Stimulated activated CD8-positive, alpha-beta memory T cell treated with anti-CD3 and anti-CD28 coated beads, Interleukin-7, amount 100 ng/mL, for 4 hours (primary cell): ENCODE measurements around the gene TRPM3.
A peak's percentile ranks its signal among the peaks of the same experiment; 100 is the strongest.

Experiments
- DNase-seq, 2 donors: peaks; one replicate each; pipeline ENCODE4 v3.0.0-alpha.2; 2020; ENCODE audit warnings: low read depth in 2 of 2

Gene TRPM3

DNA sequence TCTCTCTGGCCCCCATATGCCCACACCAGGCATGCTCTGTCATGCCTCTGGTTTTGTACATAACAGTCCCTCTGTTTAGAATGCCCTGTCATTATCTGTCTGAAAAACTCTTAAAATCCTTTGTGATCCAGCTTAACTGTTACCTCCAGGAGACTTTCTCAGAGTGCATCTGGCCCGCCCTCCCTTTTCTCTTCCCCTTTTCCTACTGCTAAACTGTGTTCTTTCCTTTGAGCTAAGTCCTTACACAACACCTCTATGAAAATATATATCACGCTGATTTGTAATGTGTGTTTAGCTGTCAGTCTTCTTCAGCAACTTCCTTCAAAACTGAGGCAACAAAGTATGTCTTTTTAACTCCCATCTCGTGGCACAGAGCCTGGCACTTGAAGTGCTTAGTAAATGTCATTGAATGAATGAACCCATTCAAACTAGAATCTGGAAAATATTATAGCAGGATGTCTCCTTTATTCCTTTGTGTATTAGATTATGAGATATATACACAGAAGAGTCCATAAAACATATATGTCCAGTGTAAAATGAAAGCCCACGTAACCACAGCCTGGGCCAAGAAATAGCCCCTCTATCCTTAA, 540.7 kb downstream of the TRPM3 start:
- no peak for DNase-seq

DNA sequence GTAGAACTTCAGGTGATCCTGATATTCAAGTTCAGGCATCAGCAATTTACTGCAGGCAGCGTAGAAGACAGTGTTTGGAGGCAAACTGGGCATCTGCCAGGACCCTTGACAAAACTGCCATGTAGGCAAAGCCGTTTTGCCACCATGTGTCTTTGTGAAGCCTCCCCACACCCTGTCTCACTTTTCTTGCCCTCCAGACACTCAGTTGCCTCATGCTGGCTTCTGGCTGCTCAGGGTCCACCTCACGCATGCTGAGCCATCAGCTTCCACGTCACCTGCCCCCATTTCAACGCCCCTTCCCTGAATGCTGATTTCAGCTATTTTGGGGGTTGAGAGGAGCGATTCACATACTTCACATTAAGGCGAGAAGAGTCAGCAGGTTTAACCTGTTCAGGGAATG, 541.7 kb downstream of the TRPM3 start:
- no peak for DNase-seq

DNA sequence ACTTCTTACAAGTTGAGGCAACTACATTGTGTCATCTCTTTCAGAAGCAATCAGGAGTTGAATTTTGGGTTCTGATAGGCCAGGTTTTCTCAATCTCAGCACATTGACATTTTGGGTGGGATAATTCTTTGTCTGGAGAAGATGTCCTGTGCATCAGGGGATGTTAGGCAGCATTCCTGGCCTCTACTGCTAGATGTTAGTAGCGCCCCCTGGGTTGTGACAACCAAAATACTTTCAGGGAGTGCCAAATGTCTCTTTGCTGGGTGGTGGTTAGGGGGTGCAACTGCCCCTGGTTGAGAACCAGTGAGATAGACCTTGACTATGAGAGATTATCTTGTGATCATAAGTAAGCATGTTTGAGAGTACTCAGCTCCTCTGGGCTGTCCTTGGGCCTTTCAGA, 542.7 kb downstream of the TRPM3 start:
- no peak for DNase-seq

DNA sequence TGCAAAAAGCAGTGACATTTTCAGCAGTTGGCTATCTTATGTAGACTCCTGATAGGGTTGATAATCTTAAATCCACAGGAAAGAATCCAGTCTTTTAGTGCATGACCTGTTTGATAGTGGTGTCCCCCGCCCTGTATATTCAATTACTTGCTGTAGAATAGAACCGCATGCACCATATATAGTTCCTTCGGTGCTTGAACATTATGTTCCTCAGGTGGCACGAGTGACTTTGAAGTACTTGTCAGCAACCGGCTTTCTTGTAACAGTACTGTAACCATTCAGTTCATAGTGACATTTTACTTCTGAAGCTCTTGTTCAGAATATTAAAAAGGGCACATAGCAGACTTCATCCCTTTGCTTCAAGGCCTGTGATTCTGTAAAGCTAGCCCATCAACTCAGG, 543.8 kb downstream of the TRPM3 start:
- DNase-seq: no peak

DNA sequence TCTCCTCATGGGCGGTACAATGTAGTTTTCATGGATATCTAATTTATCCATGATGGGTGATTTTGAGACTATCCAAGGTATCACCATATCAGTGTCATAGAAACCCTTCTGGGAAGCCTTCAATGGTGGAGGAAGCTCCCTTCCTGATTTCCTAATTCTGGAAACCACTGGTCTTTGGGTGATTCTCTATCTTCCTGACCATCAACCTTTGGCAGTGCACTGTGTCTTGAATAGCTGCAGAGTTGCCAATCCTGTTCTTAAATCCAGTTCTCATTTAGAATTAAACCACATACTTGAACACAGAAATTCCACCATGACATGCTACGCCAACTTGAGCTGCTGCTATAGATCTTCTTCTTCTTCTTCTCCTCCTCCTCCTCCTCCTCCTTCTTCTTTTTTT, 545.3 kb downstream of the TRPM3 start:
- no peak for DNase-seq

DNA sequence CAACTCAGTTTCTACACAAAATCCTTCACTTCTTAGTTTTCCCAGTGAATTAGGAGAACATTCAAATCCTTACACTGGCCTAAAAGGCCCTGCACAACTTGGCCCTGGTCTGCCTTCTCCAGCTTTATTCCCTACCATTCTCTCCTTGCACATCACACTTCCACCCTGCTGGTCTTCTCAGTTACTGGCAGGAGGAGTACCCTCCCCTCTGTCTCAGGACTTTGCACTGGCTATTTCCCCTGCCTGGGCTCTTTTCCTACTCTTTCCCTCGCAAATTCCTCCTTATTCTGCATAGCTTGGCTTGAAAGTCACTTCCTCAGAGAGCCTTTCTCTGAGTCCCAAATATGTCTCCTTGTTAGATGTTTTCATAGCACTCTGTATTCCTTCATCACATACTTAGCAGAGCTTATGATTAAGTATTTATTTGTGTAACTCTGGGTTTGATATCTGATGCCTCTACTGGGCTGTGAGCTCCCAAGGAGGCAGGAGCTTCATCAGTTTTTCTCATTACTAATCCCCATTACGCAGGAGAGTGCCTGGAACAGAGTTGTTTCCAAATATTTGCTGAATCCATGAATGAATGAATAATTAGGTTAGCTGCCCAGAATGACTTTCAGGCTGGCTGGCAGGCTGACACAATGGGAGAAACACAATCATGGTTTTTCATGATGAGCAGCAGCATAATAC, 547.1 kb downstream of the TRPM3 start:
- no peak for DNase-seq

DNA sequence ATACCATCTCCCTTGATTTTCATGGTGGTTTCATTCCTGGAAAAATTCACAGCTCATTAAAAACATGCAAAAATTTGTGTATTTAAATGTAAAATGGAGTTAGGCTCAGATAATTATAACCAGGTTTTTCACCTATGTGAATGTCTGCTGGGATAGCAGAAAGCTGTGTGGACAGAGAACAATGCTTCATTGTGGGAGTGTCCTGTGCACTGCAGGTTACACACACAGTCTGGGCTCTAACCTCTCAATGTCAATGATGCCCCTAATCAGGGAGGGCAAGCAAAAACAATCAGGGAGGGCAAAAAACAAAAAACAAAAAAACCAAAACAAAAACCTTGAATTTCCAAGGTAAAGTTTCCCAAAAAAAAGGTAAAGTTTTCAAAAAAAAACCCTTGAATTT, 548.1 kb downstream of the TRPM3 start:
- no peak for DNase-seq

DNA sequence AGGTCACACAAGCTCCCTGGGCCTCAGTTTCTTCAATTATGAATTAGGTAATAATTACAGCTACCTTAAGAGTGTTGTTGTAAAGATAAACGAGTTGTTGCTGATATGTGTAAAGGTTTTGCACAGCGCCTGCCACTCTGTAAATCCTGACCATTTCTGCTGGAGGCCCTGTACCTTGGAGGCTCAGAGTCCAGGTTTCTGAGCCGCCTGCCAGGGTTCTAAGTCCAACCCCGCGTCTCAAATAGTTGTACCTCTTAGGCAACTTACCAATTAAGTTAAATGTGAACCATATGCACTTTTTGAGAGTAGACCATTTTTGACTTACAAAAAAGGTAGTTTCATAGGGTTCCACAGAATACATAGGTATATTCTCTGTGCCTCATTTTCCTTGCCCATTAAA, 550.2 kb downstream of the TRPM3 start:
- no peak for DNase-seq

DNA sequence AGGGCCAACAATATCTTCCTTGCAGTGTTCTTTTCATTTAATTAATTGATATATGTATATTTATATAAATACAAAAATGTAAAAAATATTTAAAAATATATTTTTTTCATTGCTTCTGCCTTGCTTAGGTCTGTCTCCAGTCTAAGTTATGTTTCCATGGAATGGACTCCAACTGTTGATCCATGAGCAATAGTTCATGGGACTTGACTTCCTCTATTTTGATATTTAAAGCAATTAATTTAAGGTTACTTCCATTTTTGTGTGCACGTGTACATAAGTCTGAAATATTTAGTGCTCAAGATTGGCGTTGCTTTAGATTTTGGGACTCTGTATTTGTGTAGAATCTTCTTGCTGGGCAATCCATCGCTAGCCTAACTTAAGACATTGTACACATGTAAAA, 551.6 kb downstream of the TRPM3 start:
- no peak for DNase-seq

DNA sequence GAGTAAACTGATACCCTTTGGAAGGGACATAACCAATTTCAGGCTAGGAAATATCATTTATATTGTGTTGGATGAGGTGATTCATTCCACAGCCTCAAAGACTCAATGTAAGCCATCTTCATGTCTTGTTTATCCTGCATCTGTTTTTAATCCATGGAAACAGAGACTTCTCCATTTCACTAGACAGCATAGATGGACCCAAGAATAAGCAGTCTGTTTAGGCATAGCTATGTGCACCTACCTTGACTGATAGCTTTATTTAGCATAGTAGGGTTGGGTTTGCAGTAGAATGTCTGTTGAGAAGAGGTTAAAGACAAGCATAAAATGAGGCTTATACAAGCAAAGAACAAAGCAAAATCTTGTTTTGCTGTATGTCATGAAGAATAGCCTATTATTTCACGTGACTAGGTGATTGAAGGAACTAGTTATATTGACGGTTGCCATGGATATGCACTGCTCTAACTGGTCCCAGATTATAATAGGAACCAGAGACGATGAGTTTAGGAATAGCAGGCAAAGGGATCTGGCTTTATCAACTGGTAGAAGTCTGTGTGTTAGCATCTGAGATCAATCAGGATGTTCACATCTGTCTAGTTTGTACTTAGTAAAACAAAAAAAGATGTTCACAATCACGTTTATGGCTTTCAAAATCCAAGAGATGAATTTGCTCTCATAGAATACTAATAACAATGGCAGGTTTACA, 552.2 kb downstream of the TRPM3 start:
- DNase-seq: no peak

DNA sequence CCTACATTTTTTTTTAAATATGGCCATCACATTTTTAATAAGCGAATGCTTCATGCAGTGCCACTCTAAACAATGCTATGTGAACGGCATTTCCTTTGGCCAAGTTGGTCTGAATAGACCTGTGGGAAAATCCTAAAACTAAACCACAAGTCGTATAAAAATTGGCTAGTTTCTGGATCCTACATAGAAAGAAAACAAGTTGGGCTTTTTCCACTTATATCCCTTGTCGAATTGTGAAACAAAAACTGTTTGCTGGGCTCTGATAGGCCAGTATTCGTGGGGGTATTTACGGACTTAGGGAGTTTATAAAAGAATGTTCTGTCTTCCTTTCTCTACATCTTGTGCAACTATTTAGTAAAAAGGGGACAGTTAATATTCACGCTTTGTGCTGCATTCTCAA, 553.9 kb downstream of the TRPM3 start:
- no peak for DNase-seq

DNA sequence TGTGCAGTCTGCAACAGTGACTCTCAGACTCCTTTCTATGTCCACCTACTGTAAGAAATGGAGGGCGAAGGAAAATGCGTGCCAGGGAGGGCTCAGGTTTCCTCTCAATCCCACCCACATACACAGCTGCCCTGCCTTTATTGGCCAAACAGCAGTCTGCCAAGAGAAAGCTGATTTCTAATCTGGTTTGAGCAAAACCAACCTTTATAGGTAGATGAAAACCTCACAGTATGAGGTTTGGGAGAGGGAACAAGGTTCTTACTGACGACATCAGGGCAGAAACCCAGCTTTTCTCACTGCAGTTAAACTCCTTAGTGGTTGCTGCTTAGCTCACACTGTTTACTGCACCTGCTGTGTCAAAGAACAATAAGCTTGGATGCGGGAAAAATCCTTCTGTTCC, 554.7 kb downstream of the TRPM3 start:
- no peak for DNase-seq

DNA sequence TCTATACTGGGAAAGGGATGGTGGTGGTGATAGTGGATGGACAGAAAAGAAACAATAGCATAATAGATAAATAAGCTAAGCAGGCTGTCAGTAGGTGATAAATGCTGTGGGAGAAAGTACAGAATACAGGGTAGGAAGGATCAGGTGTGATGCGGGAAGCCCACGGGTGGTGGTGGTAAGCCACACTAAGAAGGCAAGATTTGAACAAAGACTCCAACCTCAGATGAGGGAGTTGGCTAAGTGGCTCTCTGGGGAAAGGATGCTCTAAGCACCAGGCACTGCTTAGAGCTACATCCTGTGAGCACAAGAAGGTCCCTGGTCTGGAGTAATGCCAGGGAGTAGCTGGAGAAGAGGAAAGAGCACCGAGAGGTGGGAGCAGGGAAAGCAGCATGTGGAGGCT, 555.4 kb downstream of the TRPM3 start:
- no peak for DNase-seq

DNA sequence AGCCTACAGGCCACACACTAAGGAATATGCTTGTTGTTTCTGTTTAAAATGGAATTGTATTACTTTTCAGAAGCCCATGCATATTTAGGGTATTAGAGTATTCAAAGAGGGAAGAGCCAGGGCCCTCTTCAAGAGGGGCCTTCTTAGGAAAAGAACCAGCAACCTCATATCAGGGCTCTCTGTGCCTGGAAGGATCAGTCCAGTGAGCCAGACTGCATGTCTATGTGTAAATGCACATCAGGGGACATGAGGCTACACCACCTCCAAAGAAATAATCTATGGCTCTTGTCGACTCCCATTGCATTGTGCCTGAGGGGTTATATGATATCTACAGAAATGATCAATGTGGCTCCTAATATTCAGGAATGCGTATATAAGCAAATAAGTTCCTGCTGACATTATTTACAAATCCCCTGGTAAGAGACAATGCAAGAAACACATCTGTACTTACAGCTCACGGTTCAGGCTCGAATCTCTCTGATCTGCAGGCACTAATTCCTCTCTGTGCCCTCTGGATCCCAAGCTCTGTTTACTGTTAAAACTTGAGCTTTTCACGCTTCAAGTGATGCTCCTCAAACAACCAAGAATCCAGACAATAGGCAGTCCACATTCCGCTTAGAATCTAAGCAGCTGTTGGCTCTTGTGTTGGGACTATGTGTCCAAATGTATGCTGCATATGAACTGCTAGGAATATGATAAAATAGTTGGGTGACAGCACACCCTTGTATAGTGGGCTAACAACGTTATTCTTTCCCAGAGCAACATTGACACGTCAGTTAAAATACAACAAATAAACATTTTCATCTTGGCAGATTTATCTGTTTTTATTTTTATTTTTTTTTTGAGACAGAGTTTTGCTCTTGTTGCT, 556.7 kb downstream of the TRPM3 start:
- no peak for DNase-seq

DNA sequence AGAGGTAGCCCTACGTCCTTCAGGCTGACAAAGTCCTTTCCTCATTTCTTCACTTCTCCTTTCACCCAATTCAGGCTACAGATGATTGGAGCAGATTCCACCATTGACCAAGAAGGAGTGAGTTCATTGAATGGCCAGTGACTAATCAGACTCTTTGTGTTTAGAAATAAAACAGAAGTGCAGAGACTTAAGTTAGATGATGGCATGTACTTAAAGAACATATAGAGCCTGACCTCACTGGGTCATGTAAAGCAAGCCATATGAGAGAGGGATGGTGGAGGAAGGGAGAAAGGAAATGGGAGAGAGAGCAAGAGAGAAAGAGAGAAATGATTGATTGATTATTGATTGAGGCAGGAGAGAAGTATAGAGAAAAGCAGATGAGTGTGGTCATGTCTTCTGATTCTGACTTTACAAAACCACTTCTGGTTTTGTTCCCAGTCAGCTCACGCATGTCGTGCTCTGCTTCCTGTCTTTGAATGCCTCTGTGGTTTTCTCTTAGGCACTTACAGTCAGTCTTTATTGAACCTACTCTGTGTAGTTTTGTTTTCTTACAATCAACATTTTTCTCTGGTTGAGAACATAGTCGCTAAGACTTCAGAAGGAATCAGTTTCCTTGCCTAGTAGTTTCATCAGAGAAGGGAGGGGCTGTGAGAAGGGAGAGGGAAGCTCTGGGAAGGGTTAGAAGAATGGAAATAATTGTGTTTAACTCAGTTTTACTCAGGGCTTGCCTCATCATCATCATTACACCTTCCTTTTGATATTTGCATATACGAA, 557.8 kb downstream of the TRPM3 start:
- DNase-seq: peak; percentile 7 to 21

DNA sequence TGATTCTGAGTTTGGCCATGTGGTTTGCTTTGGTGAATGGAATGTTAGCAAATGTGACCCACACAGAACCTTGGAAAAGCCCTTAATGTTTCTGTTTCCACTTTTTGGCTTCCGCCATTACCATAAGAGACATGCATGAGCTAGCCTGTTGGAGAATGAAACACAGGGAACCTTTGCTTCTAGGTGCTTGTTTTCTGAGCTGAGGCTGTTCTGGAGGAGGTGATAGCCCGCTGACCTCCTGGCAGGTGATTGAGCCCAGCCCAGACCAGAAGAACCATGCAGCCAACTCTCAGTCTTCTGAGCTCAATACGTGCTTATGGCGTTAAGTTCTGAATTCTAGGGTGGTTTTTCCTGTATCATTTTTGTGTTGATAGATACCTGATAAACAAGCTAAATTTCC, 558.4 kb downstream of the TRPM3 start:
- no peak for DNase-seq

DNA sequence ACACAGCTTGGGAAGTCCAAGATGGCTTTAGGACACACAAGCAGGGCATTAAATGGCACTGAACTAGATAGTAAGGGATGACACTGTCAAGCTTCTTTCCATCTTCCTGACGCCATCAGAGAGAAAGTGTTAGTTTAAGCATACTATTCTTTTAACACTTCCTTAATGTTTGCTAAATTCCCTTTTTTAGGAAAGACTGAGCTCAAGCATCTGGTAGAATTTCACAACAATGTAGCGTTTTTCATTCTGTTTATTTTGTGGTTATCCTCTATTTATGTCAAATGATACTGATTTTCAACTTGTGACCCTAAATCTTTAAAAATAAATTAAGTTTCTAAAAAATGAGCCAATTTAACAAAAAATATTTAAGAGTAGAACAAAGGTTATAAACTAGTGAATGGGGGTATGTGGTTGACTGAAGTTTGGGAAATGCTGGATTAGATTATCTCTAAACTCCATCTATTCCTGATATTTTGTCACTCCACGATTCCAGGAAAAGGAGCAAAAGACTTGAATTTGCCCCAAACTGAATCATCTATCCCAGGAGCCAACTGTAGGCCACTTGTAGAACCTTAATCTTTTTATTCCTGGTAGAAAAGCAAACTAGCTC, 559.5 kb downstream of the TRPM3 start:
- DNase-seq: no peak

DNA sequence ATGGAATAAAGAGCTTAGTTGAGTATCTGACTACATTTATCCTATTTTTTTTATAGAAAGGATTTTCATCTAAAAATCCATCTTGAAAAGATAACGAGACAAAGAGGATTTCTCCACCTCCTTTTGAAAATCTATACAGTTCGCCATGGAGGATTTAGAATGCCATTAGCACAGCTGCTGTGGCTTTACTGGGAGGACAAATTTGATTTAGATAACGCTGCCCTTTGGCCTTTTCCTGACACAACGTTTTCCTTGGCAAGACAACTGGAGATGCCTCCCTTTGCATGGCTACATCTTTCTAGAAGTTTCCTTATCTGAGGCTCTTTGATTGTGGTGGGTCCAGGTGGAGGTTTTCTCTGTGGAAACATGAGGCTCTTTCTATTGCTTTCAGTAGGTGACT, 560.3 kb downstream of the TRPM3 start:
- DNase-seq: no peak

DNA sequence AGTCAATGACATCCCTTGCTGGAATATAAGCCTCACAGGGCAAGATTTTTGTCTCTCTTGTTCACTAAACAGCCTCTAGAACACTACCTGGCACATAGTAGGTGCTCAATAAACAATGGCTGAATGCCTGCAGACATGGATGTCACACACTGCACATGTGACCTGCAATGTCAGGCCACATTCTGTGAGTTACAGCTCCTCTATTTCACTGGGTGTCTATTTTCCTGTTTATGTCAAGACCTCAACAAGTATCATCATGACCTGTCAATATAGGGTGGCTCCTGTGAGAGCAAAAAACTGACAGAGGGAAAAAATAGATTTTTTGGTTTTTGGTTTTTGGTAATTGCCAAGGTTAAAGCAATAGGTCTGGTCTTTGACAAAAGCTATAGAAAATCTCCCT, 562.3 kb downstream of the TRPM3 start:
- DNase-seq: no peak

DNA sequence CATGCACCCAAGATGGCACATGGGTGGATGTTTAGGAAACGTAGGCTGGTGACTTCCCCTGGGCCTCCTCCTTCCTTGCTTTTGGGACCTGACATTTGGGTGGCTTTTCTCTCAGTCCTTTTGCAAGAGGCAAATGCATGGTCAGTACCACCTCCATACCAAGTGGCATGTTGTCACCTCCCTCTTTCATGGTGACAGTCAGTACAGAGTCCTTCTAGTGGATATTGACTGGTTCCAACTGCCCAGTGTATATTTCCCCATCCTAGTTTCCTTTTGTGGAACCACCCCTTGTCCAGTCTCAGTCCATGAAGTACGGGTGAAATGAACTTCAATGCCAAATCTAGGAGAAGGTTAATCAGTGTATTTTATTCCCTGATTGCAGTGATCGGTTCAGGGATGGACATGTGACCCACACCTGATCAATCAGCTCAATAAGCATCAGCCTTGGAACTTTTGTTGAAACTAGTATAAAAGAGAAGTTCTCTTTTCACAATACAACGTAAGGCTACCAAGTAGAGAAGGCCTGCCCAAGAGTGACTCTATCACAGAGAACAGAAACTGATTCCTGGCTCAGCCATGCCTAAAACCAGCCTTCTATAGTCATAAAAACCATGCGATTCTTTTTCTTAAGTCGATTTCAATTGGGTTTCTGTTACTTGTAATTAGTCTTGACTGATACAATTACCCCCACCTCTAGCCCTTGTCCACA, 563.6 kb downstream of the TRPM3 start:
- DNase-seq: no peak

DNA sequence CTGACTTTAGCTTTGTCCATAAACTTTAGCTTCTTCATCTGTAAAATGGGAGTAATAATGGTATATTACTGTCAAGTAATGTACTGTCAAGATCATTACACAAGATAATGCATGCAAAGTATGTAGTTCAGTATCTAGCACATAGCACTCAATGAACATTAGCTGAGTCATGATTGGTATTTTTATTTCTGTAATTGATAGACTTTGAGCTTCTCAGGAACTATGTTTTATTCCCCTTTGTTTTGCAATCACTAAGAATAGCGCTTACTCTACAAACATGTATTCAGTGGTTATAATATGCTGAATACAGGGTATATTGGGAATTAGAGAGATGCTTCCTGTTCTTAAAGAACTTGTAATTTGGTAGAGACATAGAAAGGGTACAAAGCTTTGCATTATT, 564.6 kb downstream of the TRPM3 start:
- no peak for DNase-seq
